Ascending aorta (tissue), 2 donors: ENCODE measurements around the gene CENPS. TPM values are rescaled to one million over a fixed set of nuclear protein-coding genes. Genes with fewer than 3 reads are reported as not detected.

Source experiments
- DNase-seq, 2 donors: peaks; one replicate each; pipeline ENCODE4 v3.0.0-alpha.2; 2019; ENCODE audit warnings: low spot score in 2 of 2
- H3K27ac ChIP-seq, 2 donors: fragments of 200-600 bp; sonication (generic); one replicate each; pipeline ENCODE4 v1.5.1; 2016 to 2017; ENCODE audit warnings: mild to moderate bottlenecking in 1 of 2
- H3K27me3 ChIP-seq: fragments of 200-600 bp; sonication (generic); one replicate; pipeline ENCODE4 v1.5.1; 2017
- H3K36me3 ChIP-seq, 2 donors: fragments of 200-600 bp; sonication (generic); one replicate each; pipeline ENCODE4 v1.5.1; 2016
- H3K4me1 ChIP-seq, 2 donors: fragments of 200-600 bp; sonication (generic); one replicate each; pipeline ENCODE4 v1.5.1; 2016 to 2017; ENCODE audit warnings: mild to moderate bottlenecking in 1 of 2
- H3K4me3 ChIP-seq, 2 donors: fragments of 200-600 bp; sonication (generic); one replicate each; pipeline ENCODE4 v1.5.1; 2016 to 2017; ENCODE audit warnings: mild to moderate bottlenecking in 1 of 2
- H3K9me3 ChIP-seq, 2 donors: fragments of 200-600 bp; sonication (generic); one replicate each; pipeline ENCODE4 v1.5.1; 2016
- intact Hi-C: fragments of 100-400 bp; cut with DNase I; formaldehyde crosslinking; loops from one replicate; pipeline ENCODE4 v1.15.1; 2023
- total RNA-seq: library from RNA; depleted of rRNA; stranded (reverse); fragments of >200 nt; gene quantifications from one replicate; pipeline ENCODE4 v1.1.0, GENCODE V29; 2016
- TF ChIP-seq, protein P1 (sequence below), 3 experiments: fragments of 200-600 bp in 2 of 3; fragments of 450-650 bp in 1 of 3; sonication (generic) in 2 of 3; IDR thresholded peaks; one replicate each; pipeline ENCODE4 v1.5.1; 2016 to 2019; ENCODE audit warnings: antibody characterized with exemption in 3 of 3, mild to moderate bottlenecking in 1 of 3, moderate library complexity in 1 of 3

The CENPS gene
- total RNA-seq: not detected

DNA sequence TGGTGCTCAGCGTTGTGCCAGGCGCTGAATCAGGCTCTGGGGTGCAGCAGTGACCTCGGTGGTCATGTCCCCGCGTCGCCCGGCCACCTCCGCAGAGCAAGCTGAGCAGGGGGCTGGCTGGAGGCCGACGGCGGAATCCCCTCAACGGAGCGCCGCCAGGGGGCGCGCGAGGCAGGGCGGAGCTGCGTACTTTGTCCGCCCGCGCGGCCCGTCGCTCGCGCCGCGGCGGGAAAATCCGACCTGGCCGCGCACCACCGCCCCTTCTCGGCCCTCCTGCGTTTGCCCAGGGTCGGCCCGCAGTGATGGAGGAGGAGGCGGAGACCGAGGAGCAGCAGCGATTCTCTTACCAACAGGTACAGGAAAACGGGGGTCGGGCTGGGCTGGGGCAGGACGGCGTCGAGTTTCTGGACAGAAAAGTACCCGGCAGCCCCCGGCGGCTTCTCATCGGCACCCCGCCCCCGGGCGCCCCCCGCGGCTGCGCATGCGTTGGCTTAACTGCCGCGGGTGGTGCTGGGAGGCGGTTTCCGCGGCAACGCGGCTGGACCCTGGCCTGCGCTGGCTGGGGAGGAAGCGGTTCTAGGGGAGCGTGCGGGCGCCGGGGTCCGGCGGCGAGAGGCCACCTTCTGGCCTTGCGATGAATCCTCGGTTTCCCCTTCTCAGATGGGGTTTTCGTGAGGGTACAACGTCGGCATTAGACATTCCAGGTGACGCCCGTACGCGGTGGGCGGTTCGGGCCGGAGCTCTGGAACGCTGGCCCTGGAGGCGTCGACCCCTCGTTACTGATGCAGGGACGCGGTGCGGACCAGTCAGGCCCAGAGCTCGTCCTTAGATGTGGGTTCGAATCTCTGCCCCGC, at the start of gene CENPS:
Gene CENPS (plus strand): TSS at position 218 of the 854 bp plus-strand sequence. CDS start 85 bp downstream, at position 303.
- Histone ChIP-seq H3K4me3 (peak within 1 kb of the TSS; percentile 84 to 97), H3K27me3 (no peaks in the 10 kb centered on the region), H3K36me3 (no peaks in the 10 kb centered on the region), H3K4me1 (peaks cover 5 to 12% of the 10 kb centered on the region in 2 donors), H3K27ac (peak within 1 kb of the TSS; percentile 65 to 71), H3K9me3 (no peaks in the 10 kb centered on the region)
- TF ChIP-seq, protein P1, sequence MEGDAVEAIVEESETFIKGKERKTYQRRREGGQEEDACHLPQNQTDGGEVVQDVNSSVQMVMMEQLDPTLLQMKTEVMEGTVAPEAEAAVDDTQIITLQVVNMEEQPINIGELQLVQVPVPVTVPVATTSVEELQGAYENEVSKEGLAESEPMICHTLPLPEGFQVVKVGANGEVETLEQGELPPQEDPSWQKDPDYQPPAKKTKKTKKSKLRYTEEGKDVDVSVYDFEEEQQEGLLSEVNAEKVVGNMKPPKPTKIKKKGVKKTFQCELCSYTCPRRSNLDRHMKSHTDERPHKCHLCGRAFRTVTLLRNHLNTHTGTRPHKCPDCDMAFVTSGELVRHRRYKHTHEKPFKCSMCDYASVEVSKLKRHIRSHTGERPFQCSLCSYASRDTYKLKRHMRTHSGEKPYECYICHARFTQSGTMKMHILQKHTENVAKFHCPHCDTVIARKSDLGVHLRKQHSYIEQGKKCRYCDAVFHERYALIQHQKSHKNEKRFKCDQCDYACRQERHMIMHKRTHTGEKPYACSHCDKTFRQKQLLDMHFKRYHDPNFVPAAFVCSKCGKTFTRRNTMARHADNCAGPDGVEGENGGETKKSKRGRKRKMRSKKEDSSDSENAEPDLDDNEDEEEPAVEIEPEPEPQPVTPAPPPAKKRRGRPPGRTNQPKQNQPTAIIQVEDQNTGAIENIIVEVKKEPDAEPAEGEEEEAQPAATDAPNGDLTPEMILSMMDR (IDR thresholded peaks at IDR 0.05): peak; percentile 96 to 100 (median 97)
- DNase-seq: peak; percentile 61 to 95
- intact Hi-C loops: loop anchor here (1.0 to 2.0 kb wide), 4 partner anchors 31 to 436 kb away; partner anchors contain the start of genes DFFA and PGD

DNA sequence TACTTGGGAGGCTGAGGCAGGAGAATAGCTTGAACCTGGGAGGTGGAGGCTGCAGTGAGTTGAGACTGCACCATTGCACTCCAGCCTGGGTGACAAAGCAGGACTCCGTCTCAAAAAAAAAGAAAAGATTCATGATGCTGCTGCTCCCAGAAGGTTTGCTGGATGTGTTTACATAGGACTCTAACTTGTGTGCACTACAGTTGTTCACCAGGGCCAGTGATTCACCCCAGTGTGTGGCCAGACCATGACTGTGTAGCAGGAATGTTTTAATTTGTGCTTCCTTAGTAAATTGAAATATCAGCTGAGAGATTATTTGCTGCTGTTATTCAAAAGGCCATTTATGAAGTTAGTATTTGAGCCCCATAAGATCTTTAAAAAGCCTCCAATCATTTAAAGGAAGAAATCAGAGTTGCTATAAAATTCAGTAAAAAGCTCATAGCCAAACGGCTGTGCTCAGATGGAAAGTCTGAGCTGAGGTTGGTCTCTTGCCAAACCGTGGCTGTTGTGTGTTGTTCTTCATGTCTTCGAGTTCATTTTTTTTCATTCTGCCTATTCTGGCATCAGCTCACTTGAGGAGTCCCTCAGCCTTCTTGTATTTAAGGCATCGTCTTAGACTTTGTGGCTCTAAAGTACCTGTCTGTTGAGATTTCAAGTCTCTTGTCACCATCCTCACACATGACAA, 49.5 kb upstream of the CENPS start:
- H3K27ac ChIP-seq: peak overlapping the region; percentile 33 to 46
- no peak for DNase-seq
- no peaks in the 10 kb centered on the region for H3K9me3 ChIP-seq
- no peaks in the 10 kb centered on the region for H3K27me3 ChIP-seq
- H3K36me3 ChIP-seq: peaks cover 5 to 17% of the 10 kb centered on the region in 2 donors
- TF ChIP-seq, protein P1 (IDR thresholded peaks at IDR 0.05): no peak
- intact Hi-C loops: no loop called here
- H3K4me1 ChIP-seq: peaks cover 0 to 12% of the 10 kb centered on the region in 2 donors
- no peak overlapping the region for H3K4me3 ChIP-seq

DNA sequence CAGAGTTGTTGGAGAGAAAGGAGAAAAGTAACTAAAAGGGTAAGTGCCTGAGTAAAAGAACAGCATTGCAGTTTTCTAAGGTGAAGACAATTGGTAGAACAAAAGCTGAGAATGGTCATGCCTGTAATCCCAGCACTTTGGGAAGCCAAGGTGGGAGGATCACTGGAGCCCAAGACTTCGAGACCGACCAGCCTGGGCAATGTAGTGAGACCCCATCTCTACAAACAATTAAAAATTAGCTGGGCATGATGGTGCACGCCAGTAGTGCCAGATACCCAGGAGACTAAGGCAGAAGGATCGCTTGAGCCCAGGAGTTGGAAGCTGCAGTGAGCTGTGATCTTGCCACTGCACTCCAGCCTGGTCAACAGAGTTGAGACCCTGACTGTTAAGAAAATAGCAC, 46.6 kb upstream of the CENPS start:
- H3K27ac ChIP-seq: no peak overlapping the region
- H3K27me3 ChIP-seq: no peaks in the 10 kb centered on the region
- intact Hi-C loops: no loop called here
- peaks cover 0 to 6% of the 10 kb centered on the region in 2 donors for H3K4me1 ChIP-seq
- H3K9me3 ChIP-seq: no peaks in the 10 kb centered on the region
- no peak overlapping the region for H3K4me3 ChIP-seq
- no peak for DNase-seq
- peaks cover 0 to 8% of the 10 kb centered on the region in 2 donors for H3K36me3 ChIP-seq
- TF ChIP-seq, protein P1 (IDR thresholded peaks at IDR 0.05): no peak

DNA sequence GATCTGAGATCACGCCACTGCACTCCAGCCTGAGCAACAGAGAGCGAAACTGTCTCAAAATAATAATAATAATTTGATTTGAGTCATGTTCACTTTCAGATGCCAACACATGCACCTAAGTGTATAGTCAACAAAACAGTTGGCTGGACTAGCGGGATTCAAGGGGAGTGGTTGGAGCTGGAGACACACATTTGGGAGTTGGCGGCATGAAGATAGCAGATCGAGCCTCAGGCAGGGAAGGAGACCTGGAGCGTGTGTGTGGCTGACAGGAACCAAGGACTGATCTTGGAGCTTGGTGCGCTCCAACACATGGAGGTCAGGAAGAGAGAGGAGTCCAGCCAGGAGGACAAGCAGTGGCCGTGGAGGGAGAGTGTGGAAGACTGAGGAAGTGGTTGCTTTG, 46.0 kb upstream of the CENPS start:
- Histone ChIP-seq H3K27me3 (no peaks in the 10 kb centered on the region), H3K4me3 (no peak overlapping the region), H3K27ac (no peak overlapping the region), H3K9me3 (no peaks in the 10 kb centered on the region), H3K36me3 (peaks cover 0 to 2% of the 10 kb centered on the region in 2 donors), H3K4me1 (peaks cover 0 to 6% of the 10 kb centered on the region in 2 donors)
- TF ChIP-seq, protein P1 (IDR thresholded peaks at IDR 0.05): no peak
- intact Hi-C loops: no loop called here
- DNase-seq: no peak

DNA sequence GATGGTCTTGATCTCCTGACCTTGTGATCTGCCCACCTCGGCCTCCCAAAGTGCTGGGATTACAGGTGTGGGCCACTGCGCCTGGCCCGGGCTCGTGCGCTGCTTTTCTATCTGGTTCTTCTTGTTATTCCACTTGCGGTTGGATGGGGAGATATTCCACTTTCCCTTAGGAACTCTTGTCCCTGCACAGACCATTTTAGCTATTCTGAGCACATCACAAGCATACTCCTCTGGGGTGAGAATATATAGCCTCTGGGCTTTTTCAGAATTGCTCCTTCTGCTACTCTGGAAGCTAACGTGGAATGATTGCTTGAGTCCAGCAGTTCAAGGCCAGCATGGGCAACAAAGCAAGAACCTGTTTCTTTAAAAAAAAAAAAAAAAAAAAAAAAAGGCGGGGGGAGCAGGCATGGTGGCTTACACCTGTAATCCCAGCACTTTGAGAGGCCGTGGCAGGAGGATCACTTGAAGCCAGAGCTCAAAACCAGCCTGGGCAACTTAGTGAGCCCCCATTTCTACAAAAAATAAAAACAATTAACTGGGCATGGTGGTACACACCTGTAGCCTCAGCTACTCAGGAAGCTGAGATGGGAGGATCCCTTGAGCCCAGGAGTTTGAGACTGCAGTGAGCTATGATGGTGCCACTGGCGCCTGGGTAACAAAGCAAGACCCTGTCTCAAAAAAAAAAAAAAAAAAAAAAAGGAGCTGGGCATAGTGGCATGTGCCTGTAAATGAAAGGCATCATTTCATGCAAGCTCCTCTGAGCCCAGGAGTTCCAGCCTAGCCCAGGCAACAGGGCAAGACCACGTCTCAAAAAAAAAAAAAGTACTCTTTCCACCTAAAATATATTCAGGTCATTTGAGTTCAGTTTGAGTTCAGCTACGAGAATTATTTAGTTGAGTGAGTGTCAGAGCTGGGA, 43.2 kb upstream of the CENPS start:
- H3K36me3 ChIP-seq: no peaks in the 10 kb centered on the region
- H3K4me3 ChIP-seq: peak overlapping the region in 1 of 2 donors; percentile 20
- H3K9me3 ChIP-seq: no peaks in the 10 kb centered on the region
- H3K27ac ChIP-seq: peak overlapping the region; percentile 19 to 63
- intact Hi-C loops: no loop called here
- H3K27me3 ChIP-seq: no peaks in the 10 kb centered on the region
- no peaks in the 10 kb centered on the region for H3K4me1 ChIP-seq
- no peak for DNase-seq
- TF ChIP-seq, protein P1 (IDR thresholded peaks at IDR 0.05): no peak
